A673 (cell line): ENCODE results near the gene GRID1.

Source experiments
- EZH2 ChIP-seq: fragments of 200-600 bp; sonication (generic); IDR thresholded peaks from 2 replicates; pipeline ENCODE4 v1.6.1; 2017; ENCODE audit warnings: borderline replicate concordance, low read depth, mild to moderate bottlenecking, mixed read lengths, antibody characterized with exemption, low read length; ENCODE audit not compliant: poor library complexity, severe bottlenecking
- TF ChIP-seq, protein P1 (sequence below): fragments of 300-800, 200-600 bp; sonication (generic); conservative IDR thresholded peaks from 2 replicates; pipeline ENCODE4 v1.5.1; 2017; ENCODE audit warnings: low read depth, mild to moderate bottlenecking, antibody characterized with exemption, low read length, moderate library complexity, mixed read lengths

DNA sequence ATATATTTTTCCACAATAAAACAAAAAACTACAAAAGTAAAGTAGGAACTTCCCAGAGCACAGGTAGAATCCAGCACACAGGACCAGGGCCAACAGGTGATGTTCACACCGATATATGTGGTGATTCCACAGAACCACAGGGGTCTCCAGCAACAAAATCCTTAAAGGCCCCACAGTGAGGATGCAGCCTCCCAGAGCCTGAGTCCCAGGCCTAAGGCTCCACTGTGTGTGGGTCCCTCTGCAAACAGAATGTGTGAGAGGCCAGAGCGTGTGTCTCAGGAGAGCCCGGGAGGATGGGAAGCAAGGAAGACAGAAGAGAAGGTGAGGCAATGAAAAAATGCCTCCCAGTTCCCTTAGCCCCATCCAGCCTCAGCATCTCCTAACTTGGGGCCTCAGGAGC lies 173.9 kb downstream of the GRID1 start:
- no peak for TF ChIP-seq EZH2
- TF ChIP-seq, protein P1, sequence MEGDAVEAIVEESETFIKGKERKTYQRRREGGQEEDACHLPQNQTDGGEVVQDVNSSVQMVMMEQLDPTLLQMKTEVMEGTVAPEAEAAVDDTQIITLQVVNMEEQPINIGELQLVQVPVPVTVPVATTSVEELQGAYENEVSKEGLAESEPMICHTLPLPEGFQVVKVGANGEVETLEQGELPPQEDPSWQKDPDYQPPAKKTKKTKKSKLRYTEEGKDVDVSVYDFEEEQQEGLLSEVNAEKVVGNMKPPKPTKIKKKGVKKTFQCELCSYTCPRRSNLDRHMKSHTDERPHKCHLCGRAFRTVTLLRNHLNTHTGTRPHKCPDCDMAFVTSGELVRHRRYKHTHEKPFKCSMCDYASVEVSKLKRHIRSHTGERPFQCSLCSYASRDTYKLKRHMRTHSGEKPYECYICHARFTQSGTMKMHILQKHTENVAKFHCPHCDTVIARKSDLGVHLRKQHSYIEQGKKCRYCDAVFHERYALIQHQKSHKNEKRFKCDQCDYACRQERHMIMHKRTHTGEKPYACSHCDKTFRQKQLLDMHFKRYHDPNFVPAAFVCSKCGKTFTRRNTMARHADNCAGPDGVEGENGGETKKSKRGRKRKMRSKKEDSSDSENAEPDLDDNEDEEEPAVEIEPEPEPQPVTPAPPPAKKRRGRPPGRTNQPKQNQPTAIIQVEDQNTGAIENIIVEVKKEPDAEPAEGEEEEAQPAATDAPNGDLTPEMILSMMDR, result no peak
